HFFc6 (cell line): Measurements from ENCODE around the gene RAB31. TPM values are rescaled to one million over a fixed set of nuclear protein-coding genes. Genes with fewer than 3 reads are reported as not detected.

ENCODE experiments used
- DNase-seq: peaks from one replicate; pipeline ENCODE4 v3.0.0-alpha.2; 2018
- H3K27ac Mint-ChIP-seq: 2 replicates; pipeline ENCODE4 v1.8.0; 2020; ENCODE audit warnings: mild to moderate bottlenecking, mixed read lengths
- H3K27me3 Mint-ChIP-seq: 2 replicates; pipeline ENCODE4 v1.8.0; 2021; ENCODE audit warnings: mild to moderate bottlenecking, moderate library complexity, mixed read lengths; ENCODE audit not compliant: insufficient read depth
- H3K36me3 Mint-ChIP-seq: 2 replicates; pipeline ENCODE4 v1.8.0; 2021; ENCODE audit warnings: low read depth, mixed read lengths
- H3K4me1 Mint-ChIP-seq: 2 replicates; pipeline ENCODE4 v1.8.0; 2020; ENCODE audit warnings: low read depth, mixed read lengths
- H3K4me3 Mint-ChIP-seq: 2 replicates; pipeline ENCODE4 v1.8.0; 2020; ENCODE audit warnings: mild to moderate bottlenecking, moderate library complexity, mixed read lengths
- H3K9me3 Mint-ChIP-seq: 2 replicates; pipeline ENCODE4 v1.8.0; 2020; ENCODE audit warnings: mild to moderate bottlenecking, mixed read lengths
- CTCF ChIP-seq: fragments of 200-600 bp; sonication (generic); IDR thresholded peaks from 2 replicates; pipeline ENCODE4 v1.5.0; 2021; ENCODE audit warnings: antibody characterized with exemption, mild to moderate bottlenecking
- total RNA-seq, 6 experiments: library from RNA; stranded (reverse); fragmentation: NEBNext Ultra II Directional; extraction: Animal tissue kit (Norgen Biotek cat#: 25700); gene quantifications; 2 replicates in 1 of 6; 3 replicates in 5 of 6; pipeline ENCODE4 v1.2.3, GENCODE V29; 2021

RAB31 gene
- total RNA-seq, 6 experiments from 2014 or later: 29.4 to 47.5 (median 43.5) TPM

- no peak overlapping the region for H3K4me3 Mint-ChIP-seq
- H3K36me3 Mint-ChIP-seq: peaks cover 6% of the 10 kb centered on the region; the same call in 1 of the 2 replicates
- no peak for TF ChIP-seq CTCF
- DNase-seq: no peak
- peaks cover 4% of the 10 kb centered on the region; the same call in 1 of the 2 replicates for H3K27me3 Mint-ChIP-seq
- H3K4me1 Mint-ChIP-seq: peaks cover 32% of the 10 kb centered on the region
- no peak overlapping the region for H3K27ac Mint-ChIP-seq
- no peaks in the 10 kb centered on the region for H3K9me3 Mint-ChIP-seq
Measured at GRCh38 chr18:9804517-9805104, 96.5 kb downstream of the RAB31 start.

- no peak for TF ChIP-seq CTCF
- Mint-ChIP-seq H3K4me1 (peaks cover 40% of the 10 kb centered on the region), H3K36me3 (no peaks in the 10 kb centered on the region), H3K27ac (no peak overlapping the region), H3K4me3 (no peak overlapping the region), H3K9me3 (no peaks in the 10 kb centered on the region), H3K27me3 (peaks cover 4% of the 10 kb centered on the region; the same call in 1 of the 2 replicates)
- no peak for DNase-seq
Measured at GRCh38 chr18:9806905-9807304, 98.8 kb downstream of the RAB31 start.

DNA sequence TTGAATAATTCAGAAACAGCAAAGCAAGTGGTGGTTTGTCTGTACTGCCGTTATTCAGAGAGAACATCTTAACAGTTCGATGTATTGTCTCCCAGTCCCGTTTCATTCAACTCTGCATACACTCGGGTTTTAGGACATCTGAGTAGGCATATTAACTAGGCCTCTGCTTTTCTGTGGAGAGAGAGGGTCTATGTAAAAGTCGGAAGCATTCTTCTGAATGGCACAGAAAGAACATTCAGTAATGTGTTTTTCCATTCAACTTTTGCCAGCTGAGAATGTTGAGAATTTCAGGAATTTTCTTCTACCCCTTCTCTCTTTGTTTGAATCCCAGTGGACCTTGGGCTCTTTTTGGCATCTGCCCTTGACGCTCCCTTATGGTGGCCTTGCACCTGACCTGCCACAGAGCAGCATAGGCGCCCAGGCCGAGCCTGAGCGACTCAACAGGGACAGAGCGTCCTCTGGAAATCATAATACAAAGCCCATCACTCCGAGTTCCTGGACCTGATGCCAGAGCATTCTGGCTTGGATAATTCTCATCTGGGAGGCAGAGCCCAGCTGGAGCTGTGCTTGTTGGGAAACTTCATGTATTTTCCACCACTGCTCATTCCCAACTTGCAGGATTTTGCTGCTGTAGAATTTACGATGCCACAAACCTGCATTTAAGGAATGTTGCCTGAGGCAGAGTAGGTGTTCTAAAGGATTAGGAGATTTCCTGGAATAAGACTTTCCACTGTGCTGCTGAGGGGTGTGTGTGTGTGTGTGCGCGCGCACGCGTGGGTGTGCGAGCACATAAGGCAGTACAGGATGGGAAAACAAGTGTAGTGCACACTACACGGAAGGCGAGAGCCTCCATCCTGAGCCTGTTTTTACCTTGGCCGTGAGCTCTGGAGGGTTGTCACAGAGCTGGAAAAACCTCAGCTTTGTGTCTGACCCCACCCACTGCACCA is 100.5 kb downstream of the RAB31 start:
- Mint-ChIP-seq H3K27ac (peak overlapping the region; percentile 44; the same call in 1 of the 2 replicates), H3K4me3 (peak overlapping the region; percentile 3; the same call in 1 of the 2 replicates), H3K4me1 (peaks cover 28% of the 10 kb centered on the region), H3K9me3 (no peaks in the 10 kb centered on the region), H3K36me3 (no peaks in the 10 kb centered on the region), H3K27me3 (peaks cover 4% of the 10 kb centered on the region)
- no peak for DNase-seq
- no peak for TF ChIP-seq CTCF

- Mint-ChIP-seq H3K27ac (no peak overlapping the region), H3K27me3 (peaks cover 4% of the 10 kb centered on the region), H3K36me3 (no peaks in the 10 kb centered on the region), H3K4me1 (peaks cover 36% of the 10 kb centered on the region), H3K9me3 (no peaks in the 10 kb centered on the region), H3K4me3 (no peak overlapping the region)
- DNase-seq: no peak
- no peak for TF ChIP-seq CTCF
Measured at GRCh38 chr18:9809697-9810096, 101.6 kb downstream of the RAB31 start.

DNA sequence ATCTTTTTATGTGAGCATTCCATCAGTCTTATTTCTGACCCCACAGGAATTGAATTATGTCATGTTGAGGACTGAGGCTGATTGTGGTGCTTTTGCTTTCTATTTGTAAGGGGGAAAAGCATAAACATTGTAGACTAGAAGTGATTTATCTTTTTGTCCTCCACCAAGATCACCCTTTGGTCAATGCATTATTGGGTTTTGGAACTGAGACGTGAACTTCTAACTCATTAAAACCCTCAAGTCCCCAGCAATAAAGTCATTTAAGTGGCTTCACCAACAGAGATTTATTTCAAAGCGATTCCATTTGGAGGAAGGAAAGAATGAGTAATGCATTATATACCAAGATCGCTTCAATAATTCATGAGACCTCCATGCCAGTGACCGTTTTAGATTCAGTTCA is 102.2 kb downstream of the RAB31 start:
- H3K27ac Mint-ChIP-seq: no peak overlapping the region
- no peak for TF ChIP-seq CTCF
- H3K4me3 Mint-ChIP-seq: no peak overlapping the region
- peaks cover 41% of the 10 kb centered on the region for H3K4me1 Mint-ChIP-seq
- DNase-seq: no peak
- H3K27me3 Mint-ChIP-seq: peaks cover 4% of the 10 kb centered on the region
- no peaks in the 10 kb centered on the region for H3K9me3 Mint-ChIP-seq
- no peaks in the 10 kb centered on the region for H3K36me3 Mint-ChIP-seq
